Inferior parietal cortex (tissue), 1 donor: ENCODE measurements around the gene CAPN11.
A peak's percentile ranks its signal among the peaks of the same experiment; 100 is the strongest.
"Not testable (repeated sequence)": the region's sequence is repeated elsewhere in the genome, so short reads cannot be mapped to it uniquely, and the experiment has no call there.

Experiments
- DNase-seq: peaks from one replicate; pipeline ENCODE4 v3.0.0-alpha.2; 2016; ENCODE audit errors: extremely low spot score

CAPN11 gene

GRCh38 chr6:44131892-44132291 lies 26.7 kb upstream of the CAPN11 start:
- no peak for DNase-seq

- no peak for DNase-seq
Observed at GRCh38 chr6:44132476-44132875, 26.1 kb upstream of the CAPN11 start.

- peak; percentile 55 for DNase-seq
Observed at GRCh38 chr6:44133003-44133931, 25.4 kb upstream of the CAPN11 start.

GRCh38 chr6:44133981-44134711 lies 24.5 kb upstream of the CAPN11 start:
- no peak for DNase-seq

GRCh38 chr6:44135173-44135758 lies 23.4 kb upstream of the CAPN11 start:
- DNase-seq, result peak; percentile 32

GRCh38 chr6:44135875-44136274 lies 22.7 kb upstream of the CAPN11 start:
- no peak for DNase-seq

- no peak for DNase-seq
Observed at GRCh38 chr6:44138717-44139350, 19.8 kb upstream of the CAPN11 start.

GRCh38 chr6:44139351-44139743 lies 19.3 kb upstream of the CAPN11 start:
- no peak for DNase-seq

GRCh38 chr6:44142835-44143234 lies 15.8 kb upstream of the CAPN11 start:
- DNase-seq, result no peak

GRCh38 chr6:44143731-44144130 lies 14.9 kb upstream of the CAPN11 start:
- DNase-seq, result no peak

- not testable (repeated sequence) for DNase-seq
Observed at GRCh38 chr6:44144536-44144935, 14.1 kb upstream of the CAPN11 start.

- DNase-seq, result no peak
Observed at GRCh38 chr6:44145839-44146238, 12.8 kb upstream of the CAPN11 start.

- DNase-seq, result no peak
Observed at GRCh38 chr6:44146685-44147084, 11.9 kb upstream of the CAPN11 start.

- DNase-seq, result no peak
Observed at GRCh38 chr6:44147256-44147655, 11.4 kb upstream of the CAPN11 start.

- no peak for DNase-seq
Observed at GRCh38 chr6:44148306-44148705, 10.3 kb upstream of the CAPN11 start.

- DNase-seq, result no peak
Observed at GRCh38 chr6:44149369-44150012, 9.1 kb upstream of the CAPN11 start.

- no peak for DNase-seq
Observed at GRCh38 chr6:44150317-44150917, 8.2 kb upstream of the CAPN11 start.

GRCh38 chr6:44151348-44152108 lies 7.1 kb upstream of the CAPN11 start:
- DNase-seq, result peak; percentile 70

- no peak for DNase-seq
Observed at GRCh38 chr6:44152109-44152461, 6.5 kb upstream of the CAPN11 start.

- DNase-seq, result no peak
Observed at GRCh38 chr6:44152533-44152932, 6.1 kb upstream of the CAPN11 start.
